G401 (cell line): ENCODE results near the gene PPP1R1B. TPM values are rescaled to one million over a fixed set of nuclear protein-coding genes. Genes with fewer than 3 reads are reported as not detected.

Experiments
- DNase-seq: peaks from one replicate; pipeline ENCODE4 v3.0.0-alpha.2; 2015; ENCODE audit warnings: low spot score
- in situ Hi-C: cut with HindIII; loops from 2 replicates; pipeline ENCODE4 v1.10.0; 2016; ENCODE audit warnings: low sequenced_read_pairs, mixed read lengths
- total RNA-seq: library from RNA; depleted of rRNA; stranded (reverse); fragments of >200 nt; shearing (Covaris generic); gene quantifications from 2 replicates; pipeline ENCODE4 v1.2.3, GENCODE V29; 2014

The PPP1R1B gene
- total RNA-seq, 1 experiment from 2014 or later = 8.6 TPM

GRCh38 chr17:39663688-39664580 lies 37.2 kb downstream of the PPP1R1B start:
- in situ Hi-C loops = no loop called here
- no peak for DNase-seq

- in situ Hi-C loops = no loop called here
- no peak for DNase-seq
Measured at GRCh38 chr17:39664581-39665561, 38.1 kb downstream of the PPP1R1B start, which contains the start of gene TCAP. Gene TCAP (plus strand): TSS chr17:39665349. CDS start chr17:39665360, 11 bp downstream.

- DNase-seq = no peak
- in situ Hi-C loops = no loop called here
Measured at GRCh38 chr17:39665642-39666224, 39.0 kb downstream of the PPP1R1B start.

GRCh38 chr17:39666231-39666600 lies 39.5 kb downstream of the PPP1R1B start:
- in situ Hi-C loops = no loop called here

GRCh38 chr17:39666601-39667261 lies 40.0 kb downstream of the PPP1R1B start:
- peak; percentile 36 for DNase-seq
- in situ Hi-C loops = no loop called here

More at GRCh38 chr17:39666231-39666600, 39.5 kb downstream of the PPP1R1B start:
- no peak for DNase-seq

- in situ Hi-C loops = no loop called here
- DNase-seq = no peak
Measured at GRCh38 chr17:39667262-39667944, 40.7 kb downstream of the PPP1R1B start.

GRCh38 chr17:39667945-39668924 lies 41.5 kb downstream of the PPP1R1B start, which contains the start of gene PNMT:
Gene PNMT (plus strand): TSS chr17:39668453. CDS start chr17:39668476, 23 bp downstream.
- in situ Hi-C loops = no loop called here
- DNase-seq = peak; percentile 47

- in situ Hi-C loops = no loop called here
- no peak for DNase-seq
Measured at GRCh38 chr17:39669897-39670735, 43.4 kb downstream of the PPP1R1B start.

- no peak for DNase-seq
- in situ Hi-C loops = no loop called here
Measured at GRCh38 chr17:39670746-39671145, 44.0 kb downstream of the PPP1R1B start.

GRCh38 chr17:39671651-39672521 lies 45.1 kb downstream of the PPP1R1B start:
- peak; percentile 32 for DNase-seq
- in situ Hi-C loops = no loop called here

- DNase-seq = no peak
- in situ Hi-C loops = no loop called here
Measured at GRCh38 chr17:39672522-39673334, 46.0 kb downstream of the PPP1R1B start.

- no peak for DNase-seq
- in situ Hi-C loops = no loop called here
Measured at GRCh38 chr17:39673335-39674081, 46.8 kb downstream of the PPP1R1B start.

- no peak for DNase-seq
- in situ Hi-C loops = no loop called here
Measured at GRCh38 chr17:39674179-39674578, 47.4 kb downstream of the PPP1R1B start.
